Measurements from ENCODE around the gene USO1. TPM values are rescaled to one million over a fixed set of nuclear protein-coding genes. Genes with fewer than 3 reads are reported as not detected.
A peak's percentile ranks its signal among the peaks of the same experiment; 100 is the strongest.
"Not testable (repeated sequence)": the region's sequence is repeated elsewhere in the genome, so short reads cannot be mapped to it uniquely, and the experiment has no call there.

USO1 gene
- total RNA-seq, 1 donor from 2014 or later: 104 TPM

DNA sequence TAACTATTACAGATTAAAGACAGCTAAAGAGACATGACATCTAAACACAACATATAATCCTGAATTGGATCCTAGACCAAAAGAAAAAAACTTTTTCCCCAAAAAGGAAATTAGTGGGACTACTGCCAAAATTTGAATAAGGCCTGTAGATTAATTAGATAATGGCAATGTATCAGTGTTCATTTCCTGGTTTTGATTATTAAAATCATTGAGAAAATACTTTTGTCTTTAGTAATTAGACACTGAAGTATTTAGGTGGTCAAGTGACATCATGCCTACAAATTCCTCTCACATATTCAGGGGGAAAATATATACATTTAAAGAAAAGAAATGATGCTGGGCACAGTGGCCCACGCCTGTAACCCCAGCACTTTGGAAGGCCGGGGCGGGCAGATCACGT, 10.4 kb upstream of the USO1 start:
- no peak for DNase-seq

DNA sequence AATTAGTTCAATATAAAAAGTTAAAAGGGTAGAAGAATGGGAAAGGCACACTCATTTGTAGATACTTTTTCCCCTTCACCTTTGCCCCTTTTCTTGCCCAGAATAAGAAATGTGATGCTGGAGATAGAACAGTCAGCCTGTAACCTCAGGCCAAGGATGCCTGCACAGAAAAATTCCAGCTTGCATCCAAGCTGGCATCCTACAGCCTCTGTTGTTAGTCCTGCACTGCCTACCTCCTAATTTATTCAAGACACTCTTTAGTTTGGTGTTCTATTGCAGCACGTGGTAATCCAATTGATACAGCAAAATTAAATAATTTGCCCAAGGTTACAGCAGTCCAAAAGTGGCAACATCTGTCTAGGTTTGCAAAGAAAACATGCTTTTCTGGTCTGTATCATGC, 9.7 kb upstream of the USO1 start:
- no peak for DNase-seq

DNA sequence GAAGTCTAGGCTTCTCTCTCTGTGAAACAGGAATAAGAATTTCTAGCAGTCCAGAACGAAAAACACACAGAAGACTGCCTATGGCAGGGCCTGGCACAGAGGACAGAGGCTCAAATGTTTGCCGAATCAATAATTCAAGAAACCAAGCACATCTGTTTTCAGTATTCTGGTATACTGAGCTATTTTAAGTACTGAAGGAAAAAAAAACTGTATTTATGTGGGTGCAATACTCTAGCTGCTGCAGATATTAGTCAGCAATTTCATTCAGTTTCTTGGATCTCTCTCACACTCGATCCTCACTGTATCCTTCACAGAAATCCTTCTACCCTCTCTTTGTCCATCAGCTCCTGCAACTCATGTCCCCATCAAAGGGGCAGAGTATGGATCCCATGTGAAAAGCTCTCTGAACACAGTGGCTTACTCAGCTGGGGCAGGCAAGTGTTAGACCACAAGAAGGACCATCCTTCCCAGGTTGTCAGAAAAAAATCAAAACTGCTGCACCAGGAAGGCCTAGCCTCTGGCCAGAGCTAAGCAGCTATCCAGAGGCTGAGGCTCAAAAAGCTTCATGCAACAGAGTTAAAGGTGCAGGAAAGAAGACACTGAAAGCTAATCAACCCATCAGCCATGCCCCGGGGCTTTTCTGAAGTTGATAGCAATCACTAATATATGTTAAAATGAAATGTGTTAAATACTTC, 9.1 kb upstream of the USO1 start:
- peak; percentile 27 for DNase-seq

DNA sequence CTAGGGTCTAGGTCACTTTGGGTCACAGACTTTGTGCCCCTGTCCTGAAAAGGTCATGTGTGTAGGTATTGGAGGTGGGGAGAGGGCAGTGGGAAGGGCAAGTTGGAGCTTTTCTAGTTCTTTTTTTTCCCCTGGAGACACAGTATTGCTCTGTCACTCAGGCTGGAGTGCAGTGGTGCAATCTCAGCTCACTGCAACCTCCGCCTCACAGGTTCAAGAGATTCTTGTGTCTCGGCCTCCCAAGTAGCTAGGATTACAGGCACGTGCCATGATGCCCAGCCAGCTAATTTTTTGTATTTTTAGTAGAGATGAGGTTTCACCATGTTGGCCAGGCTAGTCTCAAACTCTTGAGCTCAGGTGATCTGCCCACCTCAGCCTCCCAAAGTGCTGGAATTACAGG, 8.3 kb upstream of the USO1 start:
- not testable (repeated sequence) for DNase-seq

DNA sequence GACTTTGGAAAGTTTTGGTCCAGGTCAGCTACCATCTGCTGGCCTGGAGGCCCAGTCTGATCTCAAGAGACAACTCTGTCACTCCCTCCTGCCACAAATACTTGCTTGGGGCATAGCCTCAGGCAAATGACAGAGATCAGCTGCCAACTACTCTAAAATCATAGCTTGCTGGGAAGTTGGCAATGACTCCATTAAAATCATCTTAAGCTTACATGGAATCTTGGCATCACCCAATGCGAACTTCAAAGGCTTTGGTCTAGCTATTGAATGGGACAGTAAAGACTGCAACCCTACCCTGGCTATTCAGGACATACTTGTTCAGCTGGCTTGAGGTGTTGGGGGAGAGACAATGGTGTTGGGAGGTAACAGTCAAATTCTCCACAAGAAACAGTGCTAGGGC, 7.0 kb upstream of the USO1 start:
- no peak for DNase-seq

DNA sequence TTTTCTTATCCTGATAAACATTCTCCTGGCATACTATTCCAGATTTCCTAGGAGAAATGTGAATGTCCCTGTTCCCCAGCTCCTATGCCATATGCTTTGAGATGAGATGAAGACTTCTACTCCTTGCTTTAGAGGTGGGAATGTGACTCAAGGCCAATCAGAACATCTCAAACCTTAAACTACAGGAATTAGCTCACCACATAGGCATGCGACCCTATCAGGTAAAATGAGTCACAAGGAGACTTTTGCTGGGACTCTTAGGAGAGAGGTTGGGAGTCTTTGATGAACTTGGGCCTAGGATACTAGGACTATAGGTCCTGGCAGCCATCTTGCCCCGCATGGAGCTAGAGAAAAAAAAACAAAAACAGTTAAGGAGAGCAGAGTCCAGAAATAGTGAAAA, 5.8 kb upstream of the USO1 start:
- no peak for DNase-seq

DNA sequence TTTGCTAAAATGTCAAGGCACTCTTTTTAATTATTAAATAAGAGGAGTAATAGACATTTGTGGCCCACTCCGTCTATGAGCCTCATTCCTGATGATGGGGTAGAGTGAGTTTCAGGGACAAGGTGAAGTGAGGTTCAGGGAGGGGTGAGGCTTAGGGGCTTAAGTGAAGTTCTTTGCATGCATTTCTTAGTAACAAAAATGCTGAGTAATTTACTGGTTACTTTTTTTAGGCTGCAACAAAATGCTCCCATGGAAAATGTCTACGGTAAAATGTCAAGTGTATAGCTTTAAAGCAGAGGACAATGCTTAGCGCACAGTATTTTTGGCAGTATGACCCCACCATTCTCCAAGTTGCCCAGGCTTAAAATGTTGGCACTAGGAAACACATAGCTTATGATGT, 2.0 kb upstream of the USO1 start:
- no peak for DNase-seq

DNA sequence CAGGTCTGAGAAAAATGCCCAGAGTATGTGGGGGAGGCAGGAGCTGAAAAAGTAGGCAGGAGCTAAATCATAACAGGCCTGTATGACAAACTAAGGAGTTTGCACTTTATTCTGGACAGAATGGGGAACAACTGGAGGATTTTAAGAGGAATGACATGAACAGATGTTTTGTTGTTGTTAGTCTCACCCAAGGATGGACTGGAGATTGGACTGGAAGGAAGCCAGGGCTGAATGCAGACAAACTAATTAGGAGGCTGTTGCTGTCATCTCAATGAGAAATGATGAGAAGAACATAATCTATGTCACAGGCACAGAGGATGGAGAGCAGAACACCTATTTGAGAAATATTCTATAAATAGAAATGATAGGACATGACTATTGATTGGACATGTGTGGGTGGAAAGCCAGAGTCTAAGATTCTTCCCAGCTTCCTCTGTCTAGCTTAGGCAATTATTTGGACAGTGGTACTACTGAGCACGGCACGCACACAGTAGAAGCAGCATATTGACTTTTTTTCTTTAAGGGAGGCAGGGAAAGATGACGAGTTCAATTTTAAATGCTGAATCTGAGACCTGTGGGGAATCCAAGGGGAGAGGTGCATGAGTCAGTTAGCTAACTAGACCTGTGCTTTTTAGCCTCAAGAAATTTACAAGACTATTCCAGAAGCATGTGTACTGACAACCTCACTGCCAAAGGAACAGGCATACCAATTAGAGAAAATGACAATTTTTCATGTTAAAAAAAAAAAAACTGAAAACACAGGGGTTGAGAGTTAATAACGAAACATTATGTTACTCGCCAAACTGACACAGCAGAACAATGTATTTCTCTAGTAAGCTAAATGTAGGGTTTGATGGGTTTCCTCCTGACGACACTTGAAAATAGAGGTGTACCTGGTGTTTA, 963 bp upstream of the USO1 start:
- DNase-seq: peak; percentile 63

DNA sequence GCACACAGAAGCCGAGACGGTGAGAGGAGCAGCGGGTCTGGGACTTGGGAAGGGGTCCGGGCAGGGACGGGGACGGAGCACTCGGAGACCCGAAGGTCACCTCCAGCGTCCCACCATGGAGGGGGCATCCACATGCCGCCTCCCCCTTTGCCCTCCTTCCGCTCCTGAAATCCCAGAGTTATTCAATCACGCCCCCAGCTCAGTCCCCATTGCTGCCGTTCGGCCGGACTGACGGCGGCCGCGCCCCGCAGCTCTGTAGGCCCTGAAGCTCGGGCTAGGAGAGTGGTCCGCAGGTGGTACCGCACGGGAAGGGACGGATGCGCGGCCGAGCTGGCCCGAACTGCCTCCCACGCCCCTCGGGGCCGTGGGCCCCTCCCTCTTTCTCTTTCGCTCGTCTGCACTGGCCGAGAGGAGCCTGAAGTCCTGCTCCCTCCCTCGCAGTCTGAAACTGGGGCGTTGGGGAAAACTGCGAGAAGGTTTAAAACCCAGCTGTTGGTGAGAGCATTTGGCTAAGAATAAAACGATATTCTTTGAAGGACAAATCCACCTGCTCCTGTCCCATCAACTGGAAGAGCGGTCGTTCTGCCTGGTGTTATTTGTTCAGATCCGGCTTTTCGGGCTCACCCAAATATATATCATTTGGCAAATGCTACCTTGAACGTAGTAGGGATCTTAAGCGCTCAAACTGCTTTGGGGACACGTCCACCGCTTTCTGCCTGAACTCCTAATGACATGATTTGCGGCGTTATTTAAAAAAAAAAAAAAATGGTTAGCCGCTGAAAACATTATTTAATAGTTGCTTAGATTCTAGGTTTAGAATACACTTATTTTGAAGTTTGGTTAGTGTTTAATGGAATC, 719 bp downstream of the USO1 start:
- peak; percentile 65 for DNase-seq

DNA sequence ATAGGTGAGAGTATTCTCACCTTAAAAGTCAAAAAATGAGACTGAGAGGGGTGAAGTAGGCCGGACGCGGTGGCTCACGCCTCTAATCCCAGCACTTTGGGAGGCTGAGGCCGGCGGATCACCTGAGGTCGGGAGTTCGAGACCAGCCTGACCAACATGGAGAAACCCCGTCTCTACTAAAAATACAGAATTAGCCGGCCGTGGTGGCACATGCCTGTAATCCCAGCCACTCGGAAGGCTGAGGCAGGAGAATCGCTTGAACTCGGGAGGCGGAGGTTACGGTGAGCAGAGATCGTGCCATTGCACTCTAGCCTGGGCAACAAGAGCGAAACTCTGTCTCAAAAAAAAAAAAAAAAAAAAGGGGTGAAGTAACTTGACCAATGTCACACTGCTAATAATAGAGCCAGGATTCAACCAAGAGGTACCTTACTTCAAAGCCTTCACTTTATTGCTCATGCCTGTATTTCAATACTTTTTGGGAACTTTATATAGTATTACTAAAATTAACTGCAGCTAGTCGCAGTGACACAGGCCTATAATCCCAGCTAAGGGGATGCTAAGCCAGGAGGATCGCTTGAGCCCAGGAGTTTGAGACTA, 1.7 kb downstream of the USO1 start:
- DNase-seq: not testable (repeated sequence)

DNA sequence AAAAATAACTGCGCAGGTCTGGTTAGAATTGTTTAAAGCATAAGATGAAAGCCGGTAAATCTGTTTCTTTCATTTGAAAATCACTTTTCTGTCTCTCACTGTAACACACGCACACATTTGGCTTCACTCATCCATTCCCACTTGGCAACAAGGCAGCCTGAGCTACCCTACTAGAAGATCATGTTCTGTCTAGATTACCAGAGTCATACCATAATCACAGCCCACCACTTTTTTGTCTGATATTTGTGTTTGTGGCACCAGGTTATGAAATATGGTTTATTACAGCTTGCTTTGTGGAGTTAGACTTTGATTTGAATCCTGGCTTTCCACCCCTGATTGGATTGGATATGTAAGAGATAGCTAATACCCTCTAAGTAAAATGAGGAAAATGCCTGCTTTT, 2.2 kb downstream of the USO1 start:
- no peak for DNase-seq

DNA sequence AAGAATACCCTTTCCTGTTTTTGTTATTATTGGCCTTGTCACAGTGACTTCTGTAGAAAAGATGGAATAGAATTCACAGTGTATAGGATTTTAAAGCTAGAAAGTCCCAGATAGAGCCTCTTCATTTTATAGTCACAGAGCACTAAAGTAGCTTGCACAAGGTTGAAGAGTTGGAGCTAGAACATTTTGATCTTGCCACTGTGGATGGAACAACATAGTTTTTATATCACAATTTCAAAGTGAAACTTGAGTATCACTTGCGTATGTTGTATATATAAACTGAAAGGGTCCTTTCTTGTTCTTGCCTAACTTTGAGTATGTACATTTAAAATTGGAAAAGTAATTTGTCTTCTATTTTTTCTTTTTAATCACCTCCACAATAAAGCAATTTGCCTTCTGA, 2.7 kb downstream of the USO1 start:
- DNase-seq: no peak

DNA sequence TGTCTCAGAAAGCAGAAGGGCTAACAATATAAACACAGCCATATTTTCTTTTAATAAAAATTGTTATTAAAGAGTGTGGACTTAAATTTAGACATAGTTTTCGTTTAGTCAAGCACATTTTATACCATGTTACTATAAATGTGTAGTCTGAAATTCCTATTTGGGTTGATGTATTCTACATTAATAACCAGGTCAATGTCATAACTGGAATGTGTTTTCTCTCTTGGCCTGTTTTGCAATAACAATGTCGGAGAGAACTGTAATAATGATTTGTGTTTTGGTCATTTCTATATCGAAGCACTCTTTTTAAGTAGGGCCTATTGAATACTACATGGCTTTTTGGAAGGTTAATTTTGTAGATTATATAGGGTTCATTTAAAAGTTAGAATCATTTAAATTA, 5.5 kb downstream of the USO1 start:
- DNase-seq: no peak

DNA sequence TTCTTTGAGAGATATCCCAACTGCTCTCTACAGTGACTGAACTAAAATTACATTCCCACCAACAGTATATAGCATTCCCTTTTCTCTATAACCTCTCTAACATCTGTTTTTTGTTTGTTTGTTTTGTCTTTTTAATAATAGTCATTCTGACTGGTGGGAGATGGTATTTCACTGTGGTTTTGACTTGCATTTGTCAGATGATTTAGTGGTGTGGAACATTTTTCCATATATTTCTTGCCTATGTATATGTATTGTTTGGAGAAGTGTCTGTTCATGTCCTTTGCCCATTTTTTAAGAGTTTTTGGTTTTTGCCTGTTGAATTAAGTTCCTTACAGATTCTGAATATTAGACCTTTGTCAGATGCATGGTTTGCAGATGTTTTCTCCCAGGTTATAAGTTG, 9.0 kb downstream of the USO1 start:
- no peak for DNase-seq

DNA sequence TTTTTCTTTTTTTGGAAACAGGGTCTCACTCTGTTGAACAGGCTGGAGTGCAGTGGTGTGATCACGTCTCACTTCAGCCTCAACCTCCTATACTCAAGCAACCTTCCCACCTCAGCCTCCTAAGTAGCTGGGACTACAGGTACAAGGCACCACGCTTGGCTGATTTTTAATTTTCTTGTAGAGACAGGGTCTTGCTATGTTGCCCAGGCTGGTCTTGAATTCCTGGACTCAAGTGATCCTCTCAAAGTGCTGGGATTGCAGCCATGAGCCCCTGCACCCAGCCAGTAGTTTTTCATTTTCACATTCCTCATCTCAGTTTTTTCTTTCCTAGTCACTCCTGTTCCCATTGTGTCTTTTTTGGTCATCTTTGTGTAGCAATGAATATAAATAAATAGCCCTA, 11.1 kb downstream of the USO1 start:
- no peak for DNase-seq

DNA sequence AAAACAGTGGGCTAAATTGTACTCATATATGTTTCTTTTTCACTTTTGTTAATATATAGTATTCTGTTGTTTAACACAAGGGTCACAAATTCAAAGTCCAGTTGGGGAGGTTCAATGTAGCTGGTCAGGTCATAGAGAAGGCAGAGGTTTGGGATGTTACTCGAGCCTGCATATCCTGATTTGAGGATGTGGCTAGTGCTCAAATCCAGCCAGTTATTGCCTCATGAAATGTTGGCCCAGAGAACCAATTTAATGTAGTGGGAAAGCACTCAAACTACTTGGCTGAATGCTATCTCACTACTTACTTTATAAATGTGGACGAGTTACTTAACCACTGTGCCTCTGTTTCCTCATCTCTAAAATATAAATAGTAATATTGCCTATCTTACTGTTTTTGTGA, 12.5 kb downstream of the USO1 start:
- no peak for DNase-seq

DNA sequence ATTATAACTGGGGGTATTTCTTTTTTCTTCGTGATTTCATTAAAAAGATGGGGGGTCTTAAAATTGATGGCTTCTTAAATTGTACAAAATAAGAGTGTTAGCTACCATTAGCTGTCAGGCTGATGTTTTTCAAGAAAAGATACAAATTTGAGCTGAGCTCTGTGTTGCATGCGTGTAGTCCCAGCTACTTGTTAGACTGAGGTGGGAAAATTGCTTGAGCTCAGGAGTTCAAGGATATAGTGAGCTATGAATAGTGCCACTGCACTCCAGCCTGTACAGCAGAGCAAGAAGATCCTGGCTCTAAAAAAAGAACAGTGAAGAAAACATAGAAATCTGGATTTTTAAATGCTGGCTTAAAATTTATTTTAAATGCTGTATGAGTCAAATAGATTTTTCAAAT, 13.0 kb downstream of the USO1 start:
- no peak for DNase-seq

DNA sequence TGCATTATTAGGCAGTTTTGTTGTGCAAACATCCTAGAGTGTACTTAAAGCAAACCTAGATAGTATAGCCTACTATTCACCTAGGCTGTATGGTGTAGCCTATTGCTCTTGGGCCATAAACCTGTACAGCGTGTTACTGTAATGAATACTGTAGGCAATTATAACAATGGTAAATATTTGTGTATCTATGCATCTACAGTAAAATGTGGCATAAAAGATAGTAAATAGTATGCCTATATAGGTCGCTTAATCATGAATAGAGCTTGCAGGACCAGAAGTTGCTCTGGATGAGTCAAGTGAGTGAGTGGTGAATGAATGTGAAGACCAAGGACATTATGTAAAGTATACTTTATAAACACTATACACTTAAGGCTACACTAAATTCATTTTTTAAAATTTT, 16.6 kb downstream of the USO1 start:
- no peak for DNase-seq

DNA sequence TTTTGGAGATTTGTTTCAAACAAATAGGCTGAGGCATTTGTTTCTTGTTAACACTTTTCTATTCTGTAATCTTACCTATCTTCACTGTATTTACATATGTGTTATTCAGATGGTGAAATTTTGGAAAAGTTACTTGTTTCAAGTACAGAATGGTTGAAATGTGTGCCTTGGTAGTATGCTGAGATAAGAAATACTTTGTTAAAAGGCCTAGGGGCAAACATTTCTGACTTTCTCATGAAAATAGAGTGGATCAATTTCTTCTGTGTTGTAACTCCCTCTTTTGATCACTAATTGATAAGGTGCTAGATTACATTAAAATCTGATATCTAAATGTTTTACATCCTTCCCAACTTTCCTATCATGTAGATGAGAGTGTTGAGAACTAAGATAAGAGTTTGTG, 18.1 kb downstream of the USO1 start:
- DNase-seq: no peak

DNA sequence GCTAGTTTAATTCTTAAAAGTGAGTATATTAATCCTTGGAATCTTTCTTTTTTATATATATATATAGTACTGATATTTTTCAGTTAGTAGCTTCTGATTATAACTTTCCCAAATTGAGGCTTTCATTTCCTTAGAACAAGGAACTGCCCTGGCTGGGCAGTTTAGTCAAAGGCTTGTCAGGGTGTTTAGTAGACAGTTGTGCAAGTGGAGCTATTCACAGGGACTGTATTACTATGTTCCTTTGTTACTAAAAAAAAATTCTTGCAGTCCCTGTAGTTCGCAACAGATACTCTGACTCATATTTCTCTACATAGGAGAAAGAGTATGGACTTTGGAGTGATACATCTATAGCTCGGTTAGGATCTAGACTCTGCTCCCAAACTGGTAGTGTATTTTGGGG, 20.8 kb downstream of the USO1 start:
- DNase-seq: no peak

DNA sequence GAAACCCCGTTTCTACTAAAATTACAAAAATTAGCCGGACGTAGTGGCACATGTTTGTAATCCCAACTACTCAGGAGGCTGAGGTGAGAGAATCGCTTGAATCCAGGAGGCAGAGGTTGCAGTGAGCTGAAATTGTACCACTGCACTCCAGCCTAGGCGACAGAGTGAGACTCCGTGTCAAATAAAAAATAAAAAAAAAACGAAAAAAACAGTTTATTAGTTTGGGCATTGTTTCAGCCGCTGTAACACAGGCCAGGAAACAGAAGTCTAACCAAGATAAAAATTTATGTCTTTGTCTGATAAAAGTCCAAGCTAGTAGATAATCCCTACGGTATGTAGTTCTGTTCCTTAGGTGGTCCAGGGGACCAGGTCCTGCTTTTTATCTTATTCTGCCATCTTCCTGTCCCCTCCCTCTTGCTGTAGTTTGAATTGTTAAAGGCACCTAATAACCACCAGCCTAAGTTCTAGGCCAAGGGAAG, 21.4 kb downstream of the USO1 start:
- no peak for DNase-seq

DNA sequence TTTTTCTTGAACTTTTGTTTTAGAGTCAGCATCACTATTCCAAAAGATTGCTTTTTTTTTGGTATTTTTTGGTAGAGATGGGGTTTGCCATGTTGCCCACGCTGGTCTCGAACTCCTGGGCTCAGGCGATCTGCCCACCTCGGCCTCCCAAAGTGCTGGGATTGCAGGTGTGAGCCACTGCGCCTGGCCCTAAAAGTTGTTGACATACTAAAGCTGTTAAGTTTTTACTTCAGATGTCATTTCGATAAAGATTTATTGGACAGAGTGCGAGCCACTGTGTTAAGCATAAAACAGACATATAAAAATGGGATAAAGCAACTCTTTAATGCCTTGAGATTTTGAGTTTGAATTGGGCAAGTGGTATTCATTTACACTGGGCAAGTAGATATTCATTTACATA, 28.3 kb downstream of the USO1 start:
- DNase-seq: no peak
